Progenitor cell of endocrine pancreas (in vitro differentiated cells): ENCODE results near the gene MVB12B. TPM values are rescaled to one million over a fixed set of nuclear protein-coding genes. Genes with fewer than 3 reads are reported as not detected.

Experiments used
- DNase-seq: peaks from one replicate; pipeline ENCODE4 v3.0.0; 2021; ENCODE audit warnings: low spot score; ENCODE audit not compliant: unreplicated experiment
- H3K27ac Mint-ChIP-seq: 2 replicates; pipeline ENCODE4 v1.8.0; 2021; ENCODE audit warnings: mild to moderate bottlenecking, moderate library complexity, mixed read lengths
- H3K27me3 Mint-ChIP-seq: 2 replicates; pipeline ENCODE4 v1.8.0; 2021; ENCODE audit warnings: mixed read lengths
- H3K36me3 Mint-ChIP-seq: 2 replicates; pipeline ENCODE4 v1.8.0; 2022; ENCODE audit warnings: mixed read lengths; ENCODE audit not compliant: insufficient read depth
- H3K4me1 Mint-ChIP-seq: 2 replicates; pipeline ENCODE4 v1.8.0; 2021; ENCODE audit warnings: low read depth, mixed read lengths
- H3K4me3 Mint-ChIP-seq: 2 replicates; pipeline ENCODE4 v1.8.0; 2021; ENCODE audit warnings: low read depth, mild to moderate bottlenecking, moderate library complexity, mixed read lengths
- H3K9me3 Mint-ChIP-seq: 2 replicates; pipeline ENCODE4 v1.8.0; 2021; ENCODE audit warnings: low read depth, mixed read lengths
- CTCF ChIP-seq: fragments of 200-600 bp; sonication (generic); IDR thresholded peaks from one replicate; pipeline ENCODE4 v1.5.0; 2021; ENCODE audit warnings: antibody characterized with exemption, mild to moderate bottlenecking; ENCODE audit not compliant: unreplicated experiment
- total RNA-seq: library from RNA; stranded (reverse); gene quantifications from 2 replicates; pipeline ENCODE4 v1.2.1, GENCODE V29; 2021

MVB12B gene
- total RNA-seq, 1 donor from 2014 or later = 34.6 TPM

GRCh38 chr9:126518763-126519162 lies 192.1 kb downstream of the MVB12B start:
- DNase-seq = no peak
- H3K4me1 Mint-ChIP-seq = peaks cover 2% of the 10 kb centered on the region
- no peaks in the 10 kb centered on the region for H3K36me3 Mint-ChIP-seq
- no peak for TF ChIP-seq CTCF
- no peaks in the 10 kb centered on the region for H3K9me3 Mint-ChIP-seq
- no peak overlapping the region for H3K4me3 Mint-ChIP-seq
- H3K27ac Mint-ChIP-seq = no peak overlapping the region
- H3K27me3 Mint-ChIP-seq = peaks cover 90% of the 10 kb centered on the region

GRCh38 chr9:126519660-126520420 lies 193.2 kb downstream of the MVB12B start:
- no peaks in the 10 kb centered on the region for H3K9me3 Mint-ChIP-seq
- H3K36me3 Mint-ChIP-seq = no peaks in the 10 kb centered on the region
- H3K27ac Mint-ChIP-seq = no peak overlapping the region
- H3K27me3 Mint-ChIP-seq = peaks cover 96% of the 10 kb centered on the region
- peaks cover 2% of the 10 kb centered on the region for H3K4me1 Mint-ChIP-seq
- no peak for DNase-seq
- TF ChIP-seq CTCF = no peak
- no peak overlapping the region for H3K4me3 Mint-ChIP-seq

- Mint-ChIP-seq H3K4me3 (no peak overlapping the region), H3K4me1 (peaks cover 2% of the 10 kb centered on the region), H3K27ac (no peak overlapping the region), H3K27me3 (peaks cover 96% of the 10 kb centered on the region), H3K36me3 (no peaks in the 10 kb centered on the region), H3K9me3 (no peaks in the 10 kb centered on the region)
- DNase-seq = no peak
- TF ChIP-seq CTCF = no peak
These were observed 193.8 kb downstream of the MVB12B start for GRCh38 chr9:126520453-126520852.

- H3K4me3 Mint-ChIP-seq = no peak overlapping the region
- peaks cover 3% of the 10 kb centered on the region for H3K4me1 Mint-ChIP-seq
- no peaks in the 10 kb centered on the region for H3K9me3 Mint-ChIP-seq
- no peak for DNase-seq
- H3K27me3 Mint-ChIP-seq = peaks cover 94% of the 10 kb centered on the region
- no peak overlapping the region for H3K27ac Mint-ChIP-seq
- TF ChIP-seq CTCF = no peak
- no peaks in the 10 kb centered on the region for H3K36me3 Mint-ChIP-seq
These were observed 194.5 kb downstream of the MVB12B start for GRCh38 chr9:126521089-126521488.

- Mint-ChIP-seq H3K27me3 (peaks cover 91% of the 10 kb centered on the region), H3K4me3 (no peak overlapping the region), H3K4me1 (peaks cover 4% of the 10 kb centered on the region), H3K36me3 (no peaks in the 10 kb centered on the region), H3K9me3 (no peaks in the 10 kb centered on the region), H3K27ac (no peak overlapping the region)
- TF ChIP-seq CTCF = no peak
- DNase-seq = no peak
These were observed 194.9 kb downstream of the MVB12B start for GRCh38 chr9:126521551-126521950.
